Hematopoietic multipotent progenitor cell treated with erythropoietin and hydrocortisone succinate and interleukin-3 and kit ligand, for 15 days (in vitro differentiated cells): ENCODE results near the gene EYS.
"Not testable (repeated sequence)": the region's sequence is repeated elsewhere in the genome, so short reads cannot be mapped to it uniquely, and the experiment has no call there.

Experiments
- DNase-seq: peaks from one replicate; pipeline ENCODE4 v3.0.0-alpha.2; 2015; ENCODE audit warnings: low spot score

EYS gene

DNA sequence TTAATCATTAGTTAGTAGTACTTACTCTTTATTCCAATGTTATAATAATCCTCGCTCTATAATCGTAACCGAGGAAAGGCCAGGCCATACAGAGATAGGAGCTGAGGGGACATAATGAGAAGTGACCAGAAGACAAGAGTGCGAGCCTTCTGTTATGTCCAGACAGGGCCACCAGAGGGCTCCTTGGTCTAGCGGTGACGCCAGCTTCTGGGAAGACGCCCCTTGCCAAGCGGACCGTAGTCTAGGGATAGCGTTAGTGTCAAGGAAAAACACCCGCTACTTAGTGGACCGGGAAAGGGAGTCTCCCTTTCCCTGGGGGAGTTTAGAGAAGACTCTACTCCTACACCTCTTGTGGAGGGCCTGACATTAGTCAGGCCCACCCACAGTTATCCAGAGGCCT lies 1237.6 kb downstream of the EYS start:
- not testable (repeated sequence) for DNase-seq

DNA sequence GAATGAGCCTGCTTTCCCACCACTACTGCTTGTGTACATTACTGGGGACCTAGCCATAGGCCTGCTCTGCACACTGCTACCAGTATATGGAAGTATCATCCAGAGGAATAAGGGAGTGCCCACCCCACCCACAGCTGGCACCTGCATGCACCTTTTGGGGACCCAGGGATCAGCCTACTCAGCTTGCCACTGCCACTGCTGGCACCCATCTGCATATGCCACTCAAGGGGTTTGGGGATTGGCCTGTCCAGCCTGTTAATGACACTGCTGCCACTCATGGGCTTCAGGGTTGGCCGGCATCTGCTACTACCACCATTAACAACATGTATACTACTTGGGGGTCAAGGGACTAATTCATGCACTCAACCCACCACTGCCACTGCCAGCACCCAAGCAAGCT lies 1239.4 kb downstream of the EYS start:
- no peak for DNase-seq

DNA sequence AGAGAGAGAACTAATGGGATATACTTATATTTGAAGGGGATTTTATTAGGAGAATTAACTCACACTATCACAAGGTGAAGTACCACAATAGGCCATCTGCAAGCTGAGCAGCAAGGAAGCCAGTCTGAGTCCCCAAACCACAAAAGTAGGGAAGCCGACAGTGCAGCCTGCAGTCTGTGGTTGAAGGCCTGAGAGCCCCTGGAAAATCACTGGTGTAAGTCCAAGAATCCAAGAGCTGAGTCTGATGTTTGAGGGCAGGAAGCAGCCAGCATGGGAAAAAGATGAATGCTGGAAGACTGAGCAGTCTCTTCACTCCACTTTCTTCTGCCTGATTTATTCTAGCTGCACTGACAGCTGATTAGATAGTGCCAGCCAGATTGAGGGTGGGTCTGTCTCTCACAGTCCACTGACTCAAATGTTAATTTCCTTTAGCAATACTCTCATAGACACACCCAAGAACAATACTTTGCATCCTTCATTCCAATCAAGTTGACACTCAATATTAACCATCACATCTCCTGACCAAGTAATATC lies 1247.5 kb downstream of the EYS start:
- DNase-seq: no peak

DNA sequence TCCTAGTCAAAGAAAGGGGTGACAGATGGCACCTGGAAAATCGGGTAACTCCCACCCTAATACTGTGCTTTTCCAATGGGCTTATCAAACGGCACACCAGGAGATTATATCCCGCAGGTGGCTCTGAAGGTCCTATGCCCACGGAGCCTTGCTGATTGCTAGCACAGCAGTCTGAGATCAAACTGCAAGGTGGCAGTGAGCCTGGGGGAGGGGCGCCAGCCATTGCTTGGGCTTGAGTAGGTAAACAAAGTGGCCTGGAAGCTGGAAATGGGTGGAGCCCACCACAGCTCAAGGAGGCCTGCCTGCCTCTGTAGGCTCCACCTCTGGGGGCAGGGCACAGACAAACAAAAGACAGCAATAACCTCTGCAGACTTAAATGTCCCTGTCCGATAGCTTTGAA lies 1258.9 kb downstream of the EYS start:
- not testable (repeated sequence) for DNase-seq

DNA sequence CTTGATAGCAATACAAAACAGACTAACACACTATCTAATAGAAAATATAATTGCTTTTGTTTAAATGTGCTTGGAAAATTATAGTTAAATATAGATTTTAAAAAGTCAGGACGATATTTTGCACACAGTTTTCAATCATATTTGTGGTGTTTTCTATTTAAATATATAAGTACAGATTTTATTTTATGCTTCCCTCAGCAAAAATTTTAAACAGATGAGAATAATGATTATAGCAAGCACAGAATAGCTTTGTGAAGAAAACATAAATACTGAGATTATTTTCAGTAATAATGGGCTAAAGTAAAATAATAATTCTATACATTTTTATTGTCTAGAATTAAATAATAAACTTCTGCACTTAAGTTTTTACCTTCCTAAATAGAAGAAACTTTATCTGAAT lies 1262.0 kb downstream of the EYS start:
- DNase-seq: no peak

DNA sequence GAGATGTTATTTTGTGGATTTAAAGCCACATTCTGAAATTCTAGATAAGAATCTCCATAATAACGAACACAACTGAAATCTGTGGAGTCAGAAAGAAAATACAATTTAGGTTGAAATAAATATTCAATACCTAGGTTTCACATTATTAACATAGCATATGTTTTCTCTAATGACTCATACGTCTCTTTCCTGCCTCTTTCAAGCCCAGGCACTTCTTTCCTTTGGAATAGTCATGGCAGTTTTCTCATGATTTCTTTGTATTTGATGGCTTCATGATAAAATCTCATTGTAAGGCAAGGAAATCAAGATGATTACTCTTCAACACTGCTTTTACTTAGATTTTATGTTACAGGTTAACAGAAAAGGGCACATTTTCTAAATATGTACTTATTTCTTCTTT lies 1267.8 kb downstream of the EYS start:
- no peak for DNase-seq

DNA sequence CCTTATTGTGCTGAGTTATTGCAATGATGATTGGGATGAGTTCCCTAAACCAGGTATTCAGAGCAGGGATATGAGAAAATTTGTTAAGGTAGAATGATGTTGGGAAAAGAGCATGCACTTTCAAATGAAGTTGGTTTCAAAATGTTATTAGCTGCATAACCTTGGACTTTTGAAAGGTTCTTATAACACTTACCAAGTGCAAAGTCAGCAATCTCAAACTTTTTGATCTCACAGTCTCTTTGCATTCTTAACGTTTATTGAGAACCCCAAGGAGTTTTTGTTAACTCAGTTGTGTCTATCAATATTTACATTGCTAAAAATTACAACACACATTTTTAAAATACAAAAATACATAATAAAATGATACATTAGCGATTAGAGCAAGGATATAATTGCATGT lies 1269.0 kb downstream of the EYS start:
- DNase-seq: no peak

DNA sequence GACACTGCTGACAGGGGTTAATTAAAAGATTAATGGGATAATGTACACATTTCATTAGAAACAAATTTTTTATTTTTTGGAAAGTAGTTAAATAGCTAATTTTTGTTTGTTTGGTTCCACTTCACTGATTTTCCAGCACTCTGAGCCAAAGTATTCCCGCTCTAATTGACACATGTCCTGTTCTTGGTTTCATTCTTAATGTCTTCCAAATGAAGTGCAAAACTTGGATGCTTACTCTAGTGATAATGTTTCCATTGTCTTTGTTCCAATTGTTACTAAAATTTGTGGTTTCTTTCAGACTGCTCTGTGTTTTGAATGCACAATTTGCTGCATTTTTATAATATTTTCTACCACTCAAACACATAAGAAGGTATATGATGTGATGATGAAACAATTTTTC lies 1277.1 kb downstream of the EYS start:
- DNase-seq: no peak

DNA sequence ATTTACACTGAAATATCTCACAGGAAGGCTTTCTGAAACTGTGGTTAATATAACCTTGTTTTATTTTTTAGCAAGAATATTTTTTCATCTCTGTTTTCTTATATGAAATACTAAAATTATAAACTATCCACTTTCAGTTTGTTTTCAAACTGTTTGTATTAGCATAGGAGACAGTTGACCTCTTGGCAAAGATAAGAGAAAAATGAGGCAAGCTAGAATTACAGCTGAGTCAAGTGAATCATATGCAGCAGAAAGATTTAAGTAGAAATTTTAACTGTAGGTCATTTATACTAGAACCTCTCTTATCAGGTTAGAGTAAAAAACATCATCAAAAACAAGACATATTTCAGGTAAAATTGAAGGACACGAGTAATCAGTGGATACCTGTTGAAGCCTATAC lies 1278.8 kb downstream of the EYS start:
- DNase-seq: no peak

DNA sequence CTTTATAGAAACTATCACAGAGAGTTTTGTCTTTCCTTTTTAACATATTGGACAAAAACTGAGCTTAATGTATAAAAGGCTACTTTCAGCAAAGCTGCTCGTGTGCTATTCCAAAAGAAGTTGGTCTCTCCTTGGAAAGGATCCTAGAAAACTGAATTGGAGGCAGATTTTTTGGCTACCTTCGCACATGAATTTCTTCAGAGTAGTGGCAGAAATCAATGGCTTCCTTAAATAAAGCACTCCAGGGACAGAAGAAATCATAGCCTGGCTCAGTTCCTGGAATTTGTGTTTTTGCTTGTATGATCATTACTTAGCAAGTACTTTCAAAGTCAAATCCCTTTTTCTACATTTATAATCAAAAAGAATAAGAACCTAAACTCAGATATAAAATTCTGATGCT lies 1291.1 kb downstream of the EYS start:
- no peak for DNase-seq

DNA sequence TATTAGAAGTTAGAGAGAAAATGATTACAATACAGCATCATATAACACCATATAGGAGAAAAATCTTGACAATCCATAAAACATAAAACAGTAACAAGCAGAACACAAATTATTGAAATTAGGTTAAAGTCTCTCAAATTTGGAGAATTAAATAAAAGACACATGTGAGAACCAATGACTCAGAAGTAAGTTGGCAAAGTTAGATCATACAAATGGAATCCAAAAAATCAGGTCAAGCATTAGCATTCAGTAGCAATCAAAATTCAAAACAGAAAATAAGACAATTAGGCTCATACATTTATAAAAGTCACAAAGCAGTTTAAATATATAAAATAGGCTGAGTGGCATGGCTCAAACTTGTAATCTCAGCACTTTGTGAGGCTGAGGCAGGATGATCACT lies 1295.8 kb downstream of the EYS start:
- DNase-seq: no peak

DNA sequence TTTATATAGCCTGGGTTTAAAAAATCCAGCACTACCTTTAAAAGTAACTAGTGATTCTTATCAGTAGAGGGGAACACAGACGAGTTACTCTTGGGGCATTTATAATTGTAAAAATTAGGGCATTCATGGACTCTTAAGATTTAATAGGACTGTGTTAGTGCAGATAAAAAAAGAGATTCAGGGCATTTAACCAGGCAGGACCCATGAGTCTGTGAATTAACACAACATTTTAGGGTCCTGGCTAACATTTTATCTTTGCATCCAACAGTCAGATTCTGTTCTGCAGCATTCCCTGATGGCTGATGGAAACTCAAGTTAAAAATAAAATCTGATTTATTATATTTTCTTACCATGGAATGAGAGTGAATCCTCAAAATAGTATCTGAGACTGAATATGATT lies 1297.1 kb downstream of the EYS start:
- DNase-seq: no peak

DNA sequence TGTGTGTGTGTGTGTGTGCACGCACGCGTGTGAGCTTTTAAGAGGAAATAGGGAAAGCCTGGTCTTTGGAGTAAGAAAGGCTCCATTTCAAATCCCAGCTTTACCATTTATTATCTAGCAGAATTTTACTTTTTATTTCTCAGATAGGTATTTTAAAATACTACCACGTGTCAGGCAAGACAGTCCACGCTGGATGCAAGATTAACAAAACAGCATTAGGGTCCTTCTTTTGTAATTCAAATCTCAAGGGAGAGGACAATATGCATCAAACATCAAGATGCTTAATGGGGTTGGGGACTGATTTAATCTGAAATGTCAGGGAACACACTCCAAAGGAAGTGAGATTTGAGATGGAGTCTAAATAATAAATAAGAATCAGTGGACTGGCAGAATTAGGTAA lies 1302.6 kb downstream of the EYS start:
- DNase-seq: no peak

DNA sequence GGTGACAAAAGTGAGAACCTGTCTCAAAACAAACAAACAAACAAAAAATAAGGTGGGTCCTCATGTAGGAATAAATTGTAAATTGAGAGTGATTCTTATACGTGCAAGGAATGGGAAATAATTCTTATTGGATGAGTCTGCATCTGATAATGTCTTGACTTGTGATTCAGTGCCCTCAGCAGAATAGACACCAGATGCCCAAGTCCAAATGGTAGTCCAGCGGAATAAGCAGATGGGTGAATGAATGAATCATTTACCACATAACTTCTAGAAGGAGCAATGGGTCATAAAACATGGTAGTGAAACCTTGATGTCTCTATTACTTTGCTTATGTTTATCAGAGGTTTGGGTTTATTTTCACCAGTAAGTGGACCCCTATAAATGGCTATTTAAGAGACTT lies 1323.7 kb downstream of the EYS start:
- no peak for DNase-seq

DNA sequence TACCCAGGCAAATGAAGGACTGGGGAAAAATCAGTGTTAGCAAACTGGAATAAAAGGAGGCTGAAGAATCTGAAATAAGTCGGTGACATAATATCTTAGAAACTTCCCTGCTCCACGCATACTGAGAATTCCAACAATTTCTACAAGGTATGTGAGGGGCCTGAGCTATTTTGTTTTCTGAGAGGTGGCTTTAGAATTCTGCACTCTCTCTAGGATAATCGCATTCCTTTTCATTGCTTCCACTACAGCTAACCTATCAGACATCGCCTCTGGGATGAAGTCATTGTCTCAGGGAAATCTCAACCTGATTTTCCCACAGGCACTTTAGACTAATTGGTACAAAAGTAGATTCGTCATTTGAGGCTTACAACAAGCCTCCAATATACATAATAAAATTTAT lies 1330.6 kb downstream of the EYS start:
- DNase-seq: no peak

DNA sequence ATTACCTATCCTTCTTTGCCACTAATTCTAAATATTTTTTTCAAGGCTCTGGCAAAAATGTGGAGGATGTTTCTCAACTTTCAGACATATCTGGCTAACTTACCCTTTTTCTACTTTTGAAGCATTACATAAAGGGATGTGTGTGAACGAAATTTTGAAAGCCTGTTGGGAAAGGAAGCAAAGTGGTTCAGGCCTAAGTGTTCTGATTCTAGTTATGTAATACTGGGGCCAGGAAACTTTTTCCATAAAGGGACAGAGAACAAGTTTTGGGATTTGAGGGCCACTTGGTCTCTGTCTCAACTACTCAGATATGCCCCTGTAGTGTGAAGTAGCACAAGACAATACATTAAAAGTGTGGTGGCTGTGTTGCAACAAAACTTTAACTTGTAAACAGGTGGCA lies 1349.6 kb downstream of the EYS start:
- DNase-seq: no peak

DNA sequence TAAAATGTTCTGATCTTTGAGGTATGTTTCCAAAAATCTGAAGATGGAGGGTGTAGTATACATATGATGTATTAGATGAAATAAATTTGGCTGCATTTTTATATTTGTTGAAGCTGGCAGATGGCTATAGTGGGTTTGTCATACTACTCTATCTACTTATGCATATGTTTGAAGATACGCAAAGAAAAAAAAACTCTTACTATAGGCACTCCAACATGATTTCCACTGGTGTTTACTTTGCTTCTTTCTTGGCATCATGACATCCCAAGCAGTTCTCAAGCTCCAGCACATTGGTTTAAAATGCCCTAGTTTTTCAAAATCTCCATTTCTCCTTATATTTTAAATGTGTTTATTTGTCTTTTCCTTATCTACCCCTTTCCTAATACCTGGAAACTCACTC lies 1359.6 kb downstream of the EYS start:
- DNase-seq: no peak

DNA sequence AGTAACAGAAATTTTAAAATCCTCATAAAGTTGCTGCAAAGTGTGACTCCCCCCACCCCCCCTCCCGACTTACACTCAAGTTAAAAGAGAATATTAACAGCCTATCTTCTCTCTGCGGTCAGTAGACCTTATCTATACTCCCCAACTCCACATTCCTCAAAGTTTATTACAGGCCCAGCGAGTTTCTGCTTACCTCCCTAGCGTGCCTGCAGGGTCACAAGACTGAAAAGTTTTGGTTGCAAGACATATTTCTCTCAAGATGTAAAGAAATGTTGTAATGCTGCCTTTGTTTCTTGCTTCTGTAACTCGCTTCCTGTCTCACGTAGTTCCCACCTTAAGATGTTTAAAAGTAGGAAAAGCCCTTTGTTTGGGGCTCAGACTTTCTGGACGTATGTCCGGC lies 1371.8 kb downstream of the EYS start:
- DNase-seq: no peak

DNA sequence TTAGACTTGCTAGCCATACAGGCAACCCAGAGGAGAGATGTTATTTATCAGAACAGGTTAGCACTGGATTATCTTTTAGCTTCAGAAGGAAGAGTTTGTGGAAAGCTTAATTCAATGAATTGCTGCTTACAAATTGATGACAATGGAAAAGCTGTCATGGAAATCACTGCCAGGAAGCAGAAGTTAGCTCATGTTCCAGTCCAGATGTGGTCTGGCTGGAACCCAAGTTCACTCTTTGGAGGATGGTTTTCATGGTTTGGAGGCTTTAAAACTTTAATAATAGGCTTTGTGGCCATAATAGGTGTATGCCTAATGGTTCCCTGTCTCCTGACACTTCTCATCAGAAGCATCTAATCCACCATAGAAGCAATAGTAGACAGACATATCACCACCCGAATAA lies 1372.4 kb downstream of the EYS start:
- no peak for DNase-seq

DNA sequence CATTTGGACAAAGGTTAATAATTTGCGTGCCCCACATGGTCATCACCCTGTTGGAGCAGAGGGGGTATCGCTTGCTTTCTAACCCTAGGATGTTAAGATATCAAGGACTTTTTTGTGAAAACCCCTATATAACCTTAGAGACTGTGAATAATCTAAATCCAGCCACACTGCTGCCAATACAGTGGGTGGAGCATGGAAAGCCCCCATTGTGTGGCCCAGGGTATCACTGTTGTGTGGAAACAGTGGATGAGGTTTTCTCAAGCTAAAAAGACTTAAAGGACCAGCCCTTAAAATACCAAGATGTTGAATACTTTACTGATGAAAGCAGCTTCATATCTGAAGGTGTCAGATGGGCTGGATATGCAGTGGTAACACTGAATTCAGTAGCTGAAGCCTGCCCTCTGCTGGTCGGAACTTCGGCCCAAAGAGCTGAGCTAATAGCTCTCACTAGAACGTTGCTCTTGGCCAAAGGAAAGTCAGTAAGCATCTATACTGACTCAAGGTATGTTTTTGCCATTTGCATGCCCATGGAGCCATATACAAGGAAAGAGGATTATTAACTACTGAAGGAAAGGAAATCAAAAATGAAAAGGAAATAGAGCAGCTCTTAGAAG lies 1376.2 kb downstream of the EYS start:
- DNase-seq: no peak

DNA sequence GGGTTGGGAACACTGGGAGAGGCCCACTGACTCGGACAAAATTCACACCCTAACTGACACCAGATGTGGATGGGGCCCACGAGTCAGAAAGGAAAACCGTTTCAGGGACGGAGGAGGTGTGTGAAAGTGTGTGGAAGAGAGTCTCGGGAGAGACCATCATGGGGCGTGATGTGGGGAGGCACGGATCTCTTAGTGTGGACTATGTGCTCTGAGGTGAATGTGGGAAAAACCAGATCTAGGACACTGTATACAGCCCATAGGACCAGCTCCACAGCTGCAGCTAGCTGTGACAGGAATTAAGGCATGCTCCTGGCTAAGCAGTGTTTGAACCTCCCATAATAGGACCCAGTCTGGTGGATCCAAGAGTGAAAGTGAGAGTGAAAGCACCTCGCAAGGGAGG lies 1380.1 kb downstream of the EYS start:
- no peak for DNase-seq

DNA sequence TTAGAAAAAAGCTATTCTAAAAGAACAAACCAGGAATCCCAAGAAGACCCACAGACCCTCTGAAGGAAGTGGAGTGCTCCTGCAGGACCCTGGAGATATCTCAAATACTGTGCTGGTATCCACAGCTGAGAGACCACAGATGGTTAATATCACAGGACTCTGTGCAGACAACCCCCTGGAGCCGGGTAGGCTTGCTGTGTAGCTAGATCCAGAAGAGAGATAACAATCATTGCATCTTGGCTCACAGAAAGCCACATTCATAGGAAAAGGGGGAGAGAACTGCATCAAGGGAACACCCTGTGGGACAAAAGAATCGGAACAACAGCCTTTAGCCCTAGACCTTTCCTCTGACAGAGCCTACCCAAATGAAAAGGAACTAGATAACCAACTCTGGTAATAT lies 1381.9 kb downstream of the EYS start:
- no peak for DNase-seq

DNA sequence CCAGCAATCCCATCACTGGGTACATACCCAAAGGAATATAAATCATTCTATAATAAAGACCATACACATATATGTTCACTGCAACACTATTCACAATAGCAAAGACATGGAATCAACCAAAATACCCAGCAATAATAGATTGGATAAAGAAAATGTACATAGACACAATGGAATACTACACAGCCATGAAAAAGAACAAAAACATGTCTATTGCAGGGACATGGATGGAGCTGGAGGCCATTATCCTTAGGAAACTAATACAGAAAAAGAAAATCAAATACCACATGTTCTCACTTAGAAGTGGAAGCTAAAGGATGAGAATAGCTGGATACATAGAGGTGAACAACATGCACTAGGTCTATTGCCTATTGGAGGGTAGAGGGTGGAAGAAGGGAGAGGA lies 1396.8 kb downstream of the EYS start:
- no peak for DNase-seq

DNA sequence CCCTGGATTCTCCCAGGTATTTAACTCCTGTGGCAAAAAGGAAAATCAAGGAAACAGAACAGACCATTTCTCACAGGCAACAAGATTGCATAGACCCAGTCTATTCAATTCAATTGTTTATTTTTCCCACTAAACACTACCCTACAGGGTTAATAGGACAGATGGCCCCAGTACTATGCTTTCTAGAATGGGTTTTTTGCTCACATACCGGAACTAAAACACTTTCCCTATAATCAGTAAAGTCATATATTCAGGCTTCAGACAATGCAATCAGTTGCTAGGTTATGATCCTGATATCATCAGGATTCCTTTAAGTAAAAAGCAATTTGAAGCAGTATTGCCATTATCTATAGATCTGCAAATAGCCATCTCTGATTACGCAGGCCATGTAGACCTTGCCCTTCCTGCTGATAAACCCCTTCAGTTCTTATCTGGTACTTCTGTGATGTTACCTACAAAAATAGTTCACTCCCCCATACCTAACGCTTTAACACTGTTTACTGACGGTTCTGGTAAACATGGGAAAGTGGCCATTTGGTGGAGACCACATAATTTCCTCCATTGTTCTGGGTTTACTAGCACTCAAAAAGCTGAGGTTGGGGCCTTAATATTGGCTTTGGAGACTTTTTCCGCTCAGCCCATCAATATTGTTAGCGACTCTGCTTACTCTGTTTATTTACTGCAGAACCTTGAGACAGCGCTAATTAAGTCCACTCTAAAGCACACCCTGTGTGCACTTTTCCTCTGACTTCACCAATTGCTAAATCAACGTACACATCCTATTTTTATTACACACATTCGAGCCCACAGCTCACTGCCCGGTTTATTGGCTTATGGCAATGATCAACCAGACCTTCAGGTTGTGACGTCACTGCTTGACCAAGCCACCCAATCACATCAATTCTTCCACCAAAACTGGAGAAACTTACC lies 1405.5 kb downstream of the EYS start:
- no peak for DNase-seq
